ENCODE results near the gene MAP3K20.

DNA sequence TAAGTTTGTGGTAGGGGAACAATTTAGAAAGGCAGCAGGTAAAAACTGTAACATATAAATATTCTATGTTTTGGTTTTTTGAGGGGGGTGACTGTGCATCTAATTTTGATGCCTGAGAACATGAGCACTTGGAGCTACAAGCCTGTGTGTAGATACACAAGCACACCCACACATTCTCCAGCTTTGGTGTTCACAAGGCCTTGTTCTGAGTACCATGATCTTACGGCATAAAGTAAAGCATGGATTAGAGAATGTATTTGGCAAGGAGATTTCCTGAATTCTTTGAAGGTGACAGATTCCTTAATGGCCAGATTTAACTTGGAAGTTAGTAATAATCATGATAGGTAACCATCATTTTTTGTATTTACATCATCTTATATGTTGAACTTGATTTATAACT, 42.7 kb downstream of the MAP3K20 start:
- no peak for TF ChIP-seq CTCF (IDR thresholded peaks at IDR 0.05)
- TF ChIP-seq EZH2 (IDR thresholded peaks at IDR 0.05), result no peak

All from neural progenitor cell (in vitro differentiated cells).